Hindlimb muscle (tissue), 1 donor: Measurements from ENCODE around the gene TDRD12. TPM values are rescaled to one million over a fixed set of nuclear protein-coding genes. Genes with fewer than 3 reads are reported as not detected.
"Not testable (repeated sequence)": the region's sequence is repeated elsewhere in the genome, so short reads cannot be mapped to it uniquely, and the experiment has no call there.

ENCODE experiments used
- DNase-seq: peaks from one replicate; pipeline ENCODE4 v3.0.0-alpha.2; 2013
- polyA plus RNA-seq: library from polyadenylated mRNA; unstranded; fragments of 120-200 nt; gene quantifications from one replicate; pipeline ENCODE4 v1.2.1, GENCODE V29; 2013; ENCODE audit not compliant: insufficient read length

Gene TDRD12
- 0.12 TPM for polyA plus RNA-seq

- DNase-seq, result no peak
These were observed at the start of gene TDRD12 for GRCh38 chr19:32719611-32720059. TDRD12 (plus strand) TSS chr19:32719767; CDS start chr19:32720073, 306 bp downstream.

GRCh38 chr19:32671883-32672593, 47.5 kb upstream of the TDRD12 start:
- DNase-seq, result no peak

GRCh38 chr19:32672841-32673240, 46.7 kb upstream of the TDRD12 start:
- DNase-seq, result no peak

GRCh38 chr19:32673573-32673972, 46.0 kb upstream of the TDRD12 start:
- no peak for DNase-seq

GRCh38 chr19:32674153-32674930, 45.2 kb upstream of the TDRD12 start:
- DNase-seq, result no peak

GRCh38 chr19:32674931-32675719, 44.4 kb upstream of the TDRD12 start, which contains the start of gene ANKRD27:
ANKRD27 (minus strand) TSS chr19:32675180; CDS start chr19:32659015, 16,165 bp downstream.
- DNase-seq, result peak; percentile 100

- no peak for DNase-seq
These were observed 43.8 kb upstream of the TDRD12 start, which contains the start of gene RGS9BP for GRCh38 chr19:32675720-32676185. RGS9BP (plus strand) TSS chr19:32675848; CDS start chr19:32676264, 416 bp downstream.

GRCh38 chr19:32676186-32676894, 43.2 kb upstream of the TDRD12 start:
- DNase-seq, result no peak

- no peak for DNase-seq
These were observed 42.6 kb upstream of the TDRD12 start for GRCh38 chr19:32676895-32677359.

GRCh38 chr19:32677657-32678056, 41.9 kb upstream of the TDRD12 start:
- DNase-seq, result no peak

GRCh38 chr19:32680986-32681385, 38.6 kb upstream of the TDRD12 start:
- no peak for DNase-seq

GRCh38 chr19:32682317-32682716, 37.2 kb upstream of the TDRD12 start:
- DNase-seq, result no peak

- DNase-seq, result no peak
These were observed 32.6 kb upstream of the TDRD12 start for GRCh38 chr19:32686847-32687475.

GRCh38 chr19:32687681-32688080, 31.9 kb upstream of the TDRD12 start:
- DNase-seq, result no peak

- no peak for DNase-seq
These were observed 31.3 kb upstream of the TDRD12 start for GRCh38 chr19:32688311-32688710.

GRCh38 chr19:32691291-32691951, 28.1 kb upstream of the TDRD12 start, which contains the start of gene NUDT19:
NUDT19 (plus strand) TSS chr19:32691821; CDS start chr19:32691961, 140 bp downstream.
- DNase-seq, result peak; percentile 71

GRCh38 chr19:32691952-32692726, 27.4 kb upstream of the TDRD12 start:
- peak; percentile 78 for DNase-seq

GRCh38 chr19:32692727-32693061, 26.9 kb upstream of the TDRD12 start:
- DNase-seq, result no peak

GRCh38 chr19:32693151-32694108, 26.1 kb upstream of the TDRD12 start:
- DNase-seq, result not testable (repeated sequence)
